ENCODE data around the gene ARL14.
A peak's percentile ranks its signal among the peaks of the same experiment; 100 is the strongest.

- TF ChIP-seq CTCF (IDR thresholded peaks at IDR 0.05): peak in 3 of 6 experiments; percentile 24 to 43 (median 32)
- no peak for TF ChIP-seq POLR2A (IDR thresholded peaks at IDR 0.05)
These were observed 23.4 kb upstream of the ARL14 start for GRCh38 chr3:160653512-160653911.
